ENCODE measurements around the gene UBALD2. TPM values are rescaled to one million over a fixed set of nuclear protein-coding genes. Genes with fewer than 3 reads are reported as not detected.

The UBALD2 gene
- total RNA-seq, 2 donors from 2014 or later, result 75.6 to 113 TPM

- intact Hi-C loops (cut with DNase I, micrococcal nuclease), result loop anchor here in 1 of 2 donors (10.0 kb wide), 1 partner anchor 148 kb away; no protein-coding TSS in a partner anchor
- peak in 1 of 2 donors; percentile 43 for DNase-seq
- ATAC-seq, result no peak
These were observed 7.6 kb downstream of the UBALD2 start for GRCh38 chr17:76272541-76273444.

- ATAC-seq, result no peak
- intact Hi-C loops (cut with DNase I, micrococcal nuclease), result loop anchor here in 1 of 2 donors (10.0 kb wide), 1 partner anchor 149 kb away; no protein-coding TSS in a partner anchor
- DNase-seq, result peak in 1 of 2 donors; percentile 20
These were observed 8.4 kb downstream of the UBALD2 start for GRCh38 chr17:76273445-76274111.

- ATAC-seq (no peak), DNase-seq (no peak)
- intact Hi-C loops (cut with DNase I, micrococcal nuclease), result loop anchor here in 1 of 2 donors (10.0 kb wide), 1 partner anchor 150 kb away; no protein-coding TSS in a partner anchor
These were observed 9.2 kb downstream of the UBALD2 start for GRCh38 chr17:76274112-76274956.

GRCh38 chr17:76275382-76276068, 10.4 kb downstream of the UBALD2 start:
- intact Hi-C loops (cut with DNase I, micrococcal nuclease), result loop anchor here in 1 of 2 donors (5.0 to 10.0 kb wide), 2 partner anchors 93 to 151 kb away; no protein-coding TSS in a partner anchor
- no peak for ATAC-seq
- no peak for DNase-seq

- DNase-seq, result no peak
- intact Hi-C loops (cut with DNase I, micrococcal nuclease), result loop anchor here in 1 of 2 donors (5.0 to 10.0 kb wide), 2 partner anchors 94 to 151 kb away; no protein-coding TSS in a partner anchor
- no peak for ATAC-seq
These were observed 10.9 kb downstream of the UBALD2 start for GRCh38 chr17:76276069-76276431.

GRCh38 chr17:76276461-76277299, 11.5 kb downstream of the UBALD2 start:
- DNase-seq, result no peak
- intact Hi-C loops (cut with DNase I, micrococcal nuclease), result loop anchor here in 1 of 2 donors (5.0 to 10.0 kb wide), 2 partner anchors 94 to 152 kb away; no protein-coding TSS in a partner anchor
- no peak for ATAC-seq

- ATAC-seq (no peak), DNase-seq (no peak)
- intact Hi-C loops (cut with DNase I, micrococcal nuclease), result loop anchor here in 1 of 2 donors (5.0 to 10.0 kb wide), 2 partner anchors 95 to 153 kb away; no protein-coding TSS in a partner anchor
These were observed 12.4 kb downstream of the UBALD2 start for GRCh38 chr17:76277300-76278267.

GRCh38 chr17:76278268-76278908, 13.2 kb downstream of the UBALD2 start:
- intact Hi-C loops (cut with DNase I, micrococcal nuclease), result loop anchor here in 1 of 2 donors (5.0 to 10.0 kb wide), 2 partner anchors 96 to 154 kb away; no protein-coding TSS in a partner anchor
- DNase-seq (no peak), ATAC-seq (no peak)

GRCh38 chr17:76278952-76279741, 14.0 kb downstream of the UBALD2 start:
- peak; percentile 78 to 92 for DNase-seq
- ATAC-seq, result peak; percentile 87
- intact Hi-C loops (cut with DNase I, micrococcal nuclease), result loop anchor here in 1 of 2 donors (5.0 to 10.0 kb wide), 2 partner anchors 97 to 154 kb away; no protein-coding TSS in a partner anchor

- DNase-seq, result no peak
These were observed 14.7 kb downstream of the UBALD2 start for GRCh38 chr17:76279742-76280287.

GRCh38 chr17:76280650-76281049, 15.5 kb downstream of the UBALD2 start:
- DNase-seq (no peak), ATAC-seq (no peak)
- intact Hi-C loops (cut with DNase I, micrococcal nuclease), result loop anchor here in 1 of 2 donors (2.0 kb wide), 1 partner anchor 154 kb away; no protein-coding TSS in a partner anchor

More at GRCh38 chr17:76279742-76280287, 14.7 kb downstream of the UBALD2 start:
- intact Hi-C loops (cut with DNase I, micrococcal nuclease), result loop anchor here (2.0 to 10.0 kb wide), 3 partner anchors 98 to 155 kb away; no protein-coding TSS in a partner anchor
- no peak for ATAC-seq

- DNase-seq (no peak), ATAC-seq (no peak)
- intact Hi-C loops (cut with DNase I, micrococcal nuclease), result loop anchor here in 1 of 2 donors (2.0 kb wide), 1 partner anchor 155 kb away; no protein-coding TSS in a partner anchor
These were observed 16.6 kb downstream of the UBALD2 start for GRCh38 chr17:76281573-76282371.

GRCh38 chr17:76292567-76292966, 27.4 kb downstream of the UBALD2 start:
- no peak for DNase-seq
- intact Hi-C loops (cut with DNase I, micrococcal nuclease), result loop anchor here in 1 of 2 donors (10.0 kb wide), 1 partner anchor 288 kb away; the partner anchor contains the start of gene CDK3
- no peak for ATAC-seq

All from left colon (tissue), 2 donors.